LNCaP clone FGC (cell line): ENCODE data around the gene ABCB1.
"Not testable (repeated sequence)": the region's sequence is repeated elsewhere in the genome, so short reads cannot be mapped to it uniquely, and the experiment has no call there.

Source experiments
- DNase-seq: peaks from one replicate; pipeline ENCODE4 v3.0.0-alpha.2; 2011; ENCODE audit warnings: low read depth
- H3K4me3 ChIP-seq: 2 replicates; pipeline ENCODE4 v1.5.1; 2011; ENCODE audit warnings: mild to moderate bottlenecking, low read depth, low read length, control low read depth
- TF ChIP-seq, protein P1 (sequence below): IDR thresholded peaks from 2 replicates; pipeline ENCODE4 v1.5.1; 2012; ENCODE audit warnings: mild to moderate bottlenecking; ENCODE audit not compliant: control insufficient read depth, insufficient read depth; ENCODE audit errors: extremely low read depth

ABCB1 gene

DNA sequence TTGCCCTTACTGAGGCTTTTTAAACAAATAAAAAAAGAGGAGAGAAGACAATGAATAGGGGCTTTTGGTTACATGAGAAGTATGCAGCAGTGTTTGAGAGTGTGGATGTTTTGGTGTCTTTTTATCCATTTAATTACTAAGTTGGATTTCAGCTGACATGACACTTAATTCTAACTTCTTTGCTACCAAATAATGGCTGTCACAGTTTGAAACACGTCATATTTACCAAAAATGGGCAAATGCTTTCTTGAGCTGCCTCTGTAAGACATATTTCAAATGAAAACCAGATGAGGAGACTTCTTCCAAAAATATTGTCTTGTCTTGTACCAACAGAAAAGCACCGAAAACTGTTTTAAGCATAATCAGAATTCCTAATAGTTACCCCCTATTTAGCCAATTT is 129.2 kb downstream of the ABCB1 start:
- no peak overlapping the region for H3K4me3 ChIP-seq
- TF ChIP-seq, protein P1, sequence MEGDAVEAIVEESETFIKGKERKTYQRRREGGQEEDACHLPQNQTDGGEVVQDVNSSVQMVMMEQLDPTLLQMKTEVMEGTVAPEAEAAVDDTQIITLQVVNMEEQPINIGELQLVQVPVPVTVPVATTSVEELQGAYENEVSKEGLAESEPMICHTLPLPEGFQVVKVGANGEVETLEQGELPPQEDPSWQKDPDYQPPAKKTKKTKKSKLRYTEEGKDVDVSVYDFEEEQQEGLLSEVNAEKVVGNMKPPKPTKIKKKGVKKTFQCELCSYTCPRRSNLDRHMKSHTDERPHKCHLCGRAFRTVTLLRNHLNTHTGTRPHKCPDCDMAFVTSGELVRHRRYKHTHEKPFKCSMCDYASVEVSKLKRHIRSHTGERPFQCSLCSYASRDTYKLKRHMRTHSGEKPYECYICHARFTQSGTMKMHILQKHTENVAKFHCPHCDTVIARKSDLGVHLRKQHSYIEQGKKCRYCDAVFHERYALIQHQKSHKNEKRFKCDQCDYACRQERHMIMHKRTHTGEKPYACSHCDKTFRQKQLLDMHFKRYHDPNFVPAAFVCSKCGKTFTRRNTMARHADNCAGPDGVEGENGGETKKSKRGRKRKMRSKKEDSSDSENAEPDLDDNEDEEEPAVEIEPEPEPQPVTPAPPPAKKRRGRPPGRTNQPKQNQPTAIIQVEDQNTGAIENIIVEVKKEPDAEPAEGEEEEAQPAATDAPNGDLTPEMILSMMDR, result no peak
- DNase-seq, result no peak

DNA sequence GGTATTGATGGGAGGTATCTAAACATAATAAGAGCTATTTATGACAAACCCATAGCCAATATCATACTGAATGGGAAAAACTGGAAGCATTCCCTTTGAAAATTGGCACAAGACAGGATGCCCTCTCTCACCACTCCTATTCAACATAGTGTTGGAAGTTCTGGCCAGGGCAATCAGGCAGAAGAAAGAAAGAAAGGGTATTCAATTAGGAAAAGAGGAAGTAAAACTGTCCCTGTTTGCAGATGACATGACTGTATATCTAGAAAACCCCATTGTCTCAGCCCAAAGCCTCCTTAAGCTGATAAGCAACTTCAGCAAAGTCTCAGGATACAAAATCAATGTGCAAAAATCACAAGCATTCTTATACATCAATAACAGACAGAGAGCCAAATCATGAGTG is 131.5 kb downstream of the ABCB1 start:
- H3K4me3 ChIP-seq, DNase-seq: not testable (repeated sequence)

DNA sequence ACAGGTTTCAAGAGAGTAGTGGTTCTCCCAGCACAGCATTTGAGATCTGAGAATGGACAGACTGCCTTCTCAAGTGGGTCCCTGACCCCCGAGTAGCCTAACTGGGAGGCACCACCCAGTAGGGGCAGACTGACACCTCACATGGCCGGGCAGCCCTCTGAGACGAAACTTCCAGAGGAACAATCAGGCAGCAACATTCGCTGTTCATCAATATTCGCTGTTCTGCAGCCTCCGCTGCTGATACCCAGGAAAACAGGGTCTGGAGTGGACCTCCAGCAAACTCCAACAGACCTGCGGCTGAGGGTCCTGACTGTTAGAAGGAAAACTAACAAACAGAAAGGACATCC is 135.2 kb downstream of the ABCB1 start:
- not testable (repeated sequence) for H3K4me3 ChIP-seq, DNase-seq

DNA sequence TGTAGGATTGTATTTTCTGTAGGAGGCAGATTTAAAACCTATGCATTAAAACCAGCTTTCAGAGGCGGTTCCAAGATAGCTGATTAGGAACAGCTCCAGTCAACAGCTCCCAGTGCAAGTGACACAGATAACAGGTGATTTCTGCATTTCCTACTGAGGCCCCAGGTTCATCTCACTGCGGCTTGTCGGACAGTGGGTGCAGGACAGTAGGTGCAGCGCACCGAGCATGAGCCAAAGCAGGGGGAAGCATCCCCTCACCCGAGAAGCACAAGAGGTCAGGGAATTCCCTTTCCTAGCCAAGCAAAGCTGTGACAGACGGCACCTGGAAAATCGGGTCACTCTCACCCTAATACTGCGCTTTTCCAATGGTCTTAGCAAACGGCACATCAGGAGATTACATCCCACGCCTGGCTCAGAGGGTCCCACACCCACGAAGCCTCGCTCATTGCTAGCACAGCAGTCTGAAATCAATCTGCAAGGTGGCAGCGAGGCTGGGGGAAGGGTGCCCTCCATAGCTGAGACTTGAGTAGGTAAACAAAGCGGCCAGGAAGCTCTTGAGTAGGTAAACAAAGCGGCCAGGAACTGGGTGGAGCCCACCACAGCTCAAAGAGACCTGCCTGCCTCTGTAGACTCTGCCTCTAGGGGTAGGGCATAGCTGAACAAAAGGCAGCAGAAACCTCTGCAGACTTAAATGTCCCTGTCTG is 135.7 kb downstream of the ABCB1 start:
- peak overlapping the region; percentile 28; the same call in 1 of the 2 replicates for H3K4me3 ChIP-seq

DNA sequence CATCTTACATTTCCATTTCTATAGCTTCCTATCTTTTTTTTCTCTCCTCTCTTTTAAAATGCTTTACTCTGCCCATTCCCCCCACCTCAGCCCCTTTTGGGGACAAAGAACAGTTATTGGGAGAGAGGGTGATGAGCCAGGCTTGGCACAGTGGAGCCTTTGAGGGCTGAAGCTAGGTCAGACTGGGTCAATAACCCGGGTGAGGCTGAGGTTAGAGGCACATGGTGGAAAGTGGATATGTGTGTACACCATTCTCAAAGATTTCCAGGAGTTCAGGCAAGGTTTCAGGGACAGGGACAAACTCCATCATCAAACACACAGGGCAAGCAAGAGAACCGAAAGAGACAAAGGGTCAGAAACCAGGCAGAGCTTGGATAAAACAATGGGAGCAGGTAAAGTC is 136.7 kb downstream of the ABCB1 start:
- no peak for DNase-seq
- TF ChIP-seq, protein P1, result no peak
- no peak overlapping the region for H3K4me3 ChIP-seq

More for the DNA sequence above, 135.7 kb downstream of the ABCB1 start:
- not testable (repeated sequence) for DNase-seq

DNA sequence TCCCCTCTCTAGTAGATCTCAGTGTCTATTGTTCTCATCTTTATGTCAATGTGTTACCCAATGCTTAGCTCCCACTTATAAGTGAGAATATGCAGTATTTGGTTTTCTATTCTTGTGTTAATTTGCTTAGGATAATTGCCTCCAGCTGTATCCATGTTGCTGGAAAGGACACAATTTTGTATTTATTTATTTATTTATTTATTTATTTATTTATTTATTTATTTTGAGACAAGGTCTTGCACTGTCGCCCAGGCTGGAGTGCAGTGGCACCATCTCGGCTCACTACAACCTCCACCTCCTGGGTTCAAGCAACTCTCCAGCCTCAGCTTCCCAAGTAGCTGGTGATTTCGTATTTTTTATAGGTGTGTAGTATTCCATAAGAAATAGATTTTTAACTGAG is 140.2 kb downstream of the ABCB1 start:
- DNase-seq, H3K4me3 ChIP-seq: not testable (repeated sequence)

DNA sequence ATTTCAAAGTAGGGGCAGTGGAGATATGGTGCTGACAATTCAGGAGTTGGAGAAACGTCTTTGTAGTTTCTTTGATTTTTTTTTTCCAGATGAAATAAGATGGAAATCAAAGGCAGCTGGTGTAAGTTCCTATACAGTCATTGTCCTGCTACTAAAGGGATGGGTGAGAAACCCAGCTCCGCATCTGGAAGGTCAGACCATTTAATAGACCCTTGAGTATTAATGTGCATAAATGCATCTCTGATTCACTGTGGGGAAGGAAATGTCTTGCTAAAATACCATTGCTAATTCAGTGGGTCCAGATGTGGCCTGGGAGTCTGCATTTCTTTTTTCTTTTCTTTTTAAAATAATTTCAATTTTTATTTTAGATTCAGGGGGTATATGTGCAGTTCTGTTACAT is 140.7 kb downstream of the ABCB1 start:
- TF ChIP-seq, protein P1, result no peak
- H3K4me3 ChIP-seq, result no peak overlapping the region
- no peak for DNase-seq

DNA sequence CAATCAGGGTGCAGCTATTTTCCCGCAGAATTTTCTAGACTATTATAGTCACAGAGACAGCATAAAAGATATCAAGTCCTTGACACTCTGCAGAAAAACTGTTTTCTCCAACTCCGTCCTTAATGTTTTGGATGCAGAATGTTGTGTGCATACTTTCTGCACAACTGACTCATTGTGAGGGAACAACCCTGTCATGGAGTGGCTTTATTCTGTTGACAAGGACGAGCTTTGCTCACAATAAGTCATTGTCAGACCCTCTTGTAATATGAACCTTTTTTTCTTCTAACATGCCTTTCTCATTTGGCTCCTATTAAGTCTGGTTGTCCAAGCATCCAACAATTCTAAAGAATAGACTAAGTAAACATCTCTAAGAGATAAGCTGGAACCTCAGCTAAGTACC is 142.5 kb downstream of the ABCB1 start:
- H3K4me3 ChIP-seq, result no peak overlapping the region
- DNase-seq, result no peak
- TF ChIP-seq, protein P1, result no peak

DNA sequence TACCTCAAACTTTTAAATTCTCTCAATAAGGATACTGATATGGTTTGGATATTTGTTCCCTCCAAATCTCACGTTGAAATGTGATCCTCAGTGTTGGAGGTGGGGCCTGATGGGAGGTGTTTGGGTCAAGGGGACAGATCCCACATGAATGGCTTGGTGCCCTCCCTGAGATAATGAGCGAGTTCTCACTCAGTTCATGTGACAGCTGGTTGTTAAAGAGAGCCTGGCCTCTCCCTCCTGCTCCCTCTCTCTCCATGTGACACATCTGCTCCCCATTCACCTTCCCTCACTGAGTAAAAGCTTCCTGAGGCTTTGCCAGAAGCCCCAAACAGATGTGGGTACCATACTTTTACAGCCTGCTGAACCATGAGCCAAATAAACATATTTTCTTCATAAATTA is 144.4 kb downstream of the ABCB1 start:
- no peak for DNase-seq
- no peak overlapping the region for H3K4me3 ChIP-seq
- TF ChIP-seq, protein P1, result no peak
